ENCODE results near the gene PRDM7. TPM values are rescaled to one million over a fixed set of nuclear protein-coding genes. Genes with fewer than 3 reads are reported as not detected.
"Not testable (repeated sequence)": the region's sequence is repeated elsewhere in the genome, so short reads cannot be mapped to it uniquely, and the experiment has no call there.

PRDM7 gene
- total RNA-seq, 1 donor from 2014 or later, result not detected

DNA sequence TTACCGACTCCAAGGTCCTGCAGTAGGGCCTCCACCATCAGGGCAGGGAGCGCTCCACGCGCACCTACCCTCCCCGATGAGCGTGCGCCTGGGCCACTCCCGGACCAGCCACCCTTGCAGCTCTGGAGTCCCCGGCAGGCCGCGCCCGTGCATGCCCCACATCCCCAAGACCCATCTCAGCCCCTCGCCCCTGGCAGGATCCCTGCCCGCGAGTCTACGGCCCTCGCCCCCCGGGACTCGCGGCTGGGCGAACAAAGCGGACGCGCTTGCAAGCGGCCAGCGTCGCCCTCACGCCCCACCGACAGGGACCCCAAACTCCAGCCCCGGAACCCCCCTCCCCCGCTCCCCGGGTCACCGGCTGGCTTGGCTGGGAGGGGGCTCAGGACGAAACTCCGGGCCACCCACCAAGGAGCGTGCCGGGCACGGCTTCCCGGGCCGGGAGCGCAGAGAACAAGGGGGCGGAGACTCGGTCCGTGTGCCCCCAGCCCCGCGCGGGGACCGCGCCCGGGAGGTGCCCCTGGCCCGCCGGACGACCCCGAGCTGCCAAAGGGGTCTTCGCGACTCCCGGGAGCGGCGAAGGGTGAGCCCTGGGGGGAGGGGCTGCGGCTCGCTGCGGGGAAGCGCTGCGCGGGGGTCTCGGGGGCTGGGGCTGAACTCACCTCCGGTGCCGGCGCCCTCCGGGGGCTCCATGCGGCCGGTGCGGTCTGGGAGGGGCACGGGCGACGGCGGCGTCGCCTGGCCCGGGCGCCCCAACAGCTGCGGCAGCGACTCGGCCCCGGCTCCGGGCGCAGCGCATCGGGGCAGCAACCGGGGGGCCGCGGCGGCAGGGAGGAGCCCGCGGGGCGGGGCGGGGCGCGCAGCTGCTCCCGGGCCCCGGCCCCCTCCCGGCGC, 58.2 kb downstream of the PRDM7 start, which contains the start of gene DBNDD1:
DBNDD1 (minus strand) TSS at position 805 of the 891 bp plus-strand sequence; CDS start at position 690, 115 bp downstream.
- FAIRE-seq, result no peak
- no peak for DNase-seq (ENCODE audit: low spot score in 2 of 2)

- no peak for FAIRE-seq
- DNase-seq (ENCODE audit: low spot score in 2 of 2), result no peak
These were observed 58.9 kb downstream of the PRDM7 start for GRCh38 chr16:90018297-90018651.

- DNase-seq (ENCODE audit: low spot score in 2 of 2), result no peak
- FAIRE-seq, result no peak
These were observed 60.7 kb downstream of the PRDM7 start for GRCh38 chr16:90016339-90016950.

DNA sequence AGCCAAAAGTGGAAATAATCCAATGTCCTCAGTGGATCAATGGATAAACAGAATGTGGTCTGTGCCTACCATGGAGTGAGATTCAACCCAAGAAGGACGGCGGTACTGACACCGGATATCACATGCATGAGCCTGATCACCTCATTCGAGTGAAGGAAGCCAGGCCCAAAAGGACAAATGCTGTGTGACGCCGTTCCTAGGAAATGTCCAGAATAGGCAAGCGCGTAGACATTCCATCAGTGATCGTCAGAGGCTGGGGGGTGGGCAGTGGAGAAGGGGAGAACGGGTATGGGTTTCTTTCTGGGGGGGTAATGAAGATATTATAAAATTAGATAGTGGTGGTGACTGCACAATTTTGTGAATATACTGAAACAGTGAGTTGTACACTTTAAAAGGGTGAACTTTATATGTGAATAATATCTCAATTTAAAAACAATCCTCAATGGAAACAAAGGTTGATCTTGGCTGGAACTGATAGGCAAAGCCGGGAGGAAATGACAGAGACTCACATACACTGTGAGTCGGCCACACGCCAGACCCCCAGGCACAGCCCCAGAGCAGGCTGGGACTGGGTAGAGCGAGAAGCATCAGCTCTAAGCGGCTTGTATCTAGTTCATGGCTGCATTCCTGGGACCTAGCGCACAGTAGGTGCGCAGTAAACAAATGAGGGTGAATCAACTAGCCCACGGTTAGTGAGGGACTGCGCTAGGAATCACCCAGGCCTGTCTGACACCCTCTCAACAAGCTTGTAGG, 61.4 kb downstream of the PRDM7 start:
- no peak for DNase-seq (ENCODE audit: low spot score in 2 of 2)

DNA sequence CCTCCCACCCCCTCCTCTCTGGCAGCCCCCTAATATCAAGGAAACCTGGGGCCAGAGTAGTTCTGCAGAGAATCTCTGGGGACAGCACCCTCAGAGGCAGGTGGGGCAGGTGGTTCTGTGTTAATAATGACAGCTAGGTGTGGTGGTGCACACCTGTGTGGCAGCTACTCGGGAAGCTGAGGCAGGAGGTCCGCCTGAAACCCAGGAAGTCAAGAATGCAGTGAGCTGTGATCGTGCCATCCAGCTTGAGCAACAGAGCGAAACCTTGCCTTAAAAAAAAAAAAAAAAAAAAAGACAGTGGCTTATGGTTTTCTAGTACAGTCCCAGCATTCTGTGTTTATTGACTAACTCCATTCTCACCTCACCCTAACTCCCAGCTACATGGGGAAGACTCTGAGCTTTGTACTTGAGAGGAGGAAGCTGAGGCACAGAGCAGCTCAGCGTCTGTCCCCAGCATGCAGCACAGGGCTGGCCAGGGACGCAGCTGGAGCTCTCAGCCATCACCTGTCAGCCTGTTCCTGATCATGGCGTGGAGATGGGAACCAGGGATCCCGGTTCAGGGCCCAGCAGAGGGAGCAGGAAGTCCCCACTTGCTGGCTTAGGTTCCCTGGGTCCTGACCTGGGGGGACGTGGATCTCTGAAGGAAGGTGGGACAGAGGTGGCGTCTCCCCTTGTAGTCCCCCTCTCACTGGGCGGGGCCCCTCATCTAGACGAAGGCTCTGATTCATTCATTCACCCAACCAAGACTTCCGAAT, 64.0 kb downstream of the PRDM7 start:
- no peak for DNase-seq (ENCODE audit: low spot score in 2 of 2)

More for the DNA sequence above, 61.4 kb downstream of the PRDM7 start:
- no peak for FAIRE-seq

DNA sequence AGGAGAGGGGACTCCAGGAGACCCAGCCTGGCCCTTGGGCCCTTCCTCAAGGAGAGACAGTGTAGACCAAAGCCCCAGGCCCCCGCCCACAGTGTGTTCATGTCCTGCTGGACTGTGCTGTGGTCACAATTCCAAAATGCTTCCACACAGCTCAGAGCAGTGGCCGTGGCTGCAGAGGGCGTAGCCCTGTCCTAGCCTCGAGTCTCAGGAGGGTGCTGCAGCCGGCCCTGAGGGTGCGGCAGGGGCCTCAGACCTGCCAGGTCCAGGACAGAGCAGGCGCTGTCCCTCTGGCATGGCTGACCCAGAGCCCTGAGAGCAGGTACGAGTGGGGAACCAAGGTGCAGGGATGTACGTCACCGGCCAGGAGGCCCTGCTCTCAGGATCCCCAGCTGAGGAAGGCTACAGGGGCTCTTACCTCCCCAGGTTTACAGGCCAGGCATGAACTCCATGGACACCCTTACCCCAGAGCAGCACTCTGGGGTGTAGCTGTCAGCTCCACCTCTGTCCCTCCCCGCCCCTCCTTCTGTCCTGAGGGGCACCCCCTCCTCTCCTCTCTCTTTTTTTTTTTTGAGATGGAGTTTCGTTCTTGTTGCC, 65.1 kb downstream of the PRDM7 start:
- no peak for FAIRE-seq

More for the DNA sequence above, 64.0 kb downstream of the PRDM7 start:
- no peak for FAIRE-seq

GRCh38 chr16:90011508-90011819, 65.7 kb downstream of the PRDM7 start:
- DNase-seq (ENCODE audit: low spot score in 2 of 2) (no peak), FAIRE-seq (no peak)

More for the DNA sequence above, 65.1 kb downstream of the PRDM7 start:
- DNase-seq (ENCODE audit: low spot score in 2 of 2), result no peak

DNA sequence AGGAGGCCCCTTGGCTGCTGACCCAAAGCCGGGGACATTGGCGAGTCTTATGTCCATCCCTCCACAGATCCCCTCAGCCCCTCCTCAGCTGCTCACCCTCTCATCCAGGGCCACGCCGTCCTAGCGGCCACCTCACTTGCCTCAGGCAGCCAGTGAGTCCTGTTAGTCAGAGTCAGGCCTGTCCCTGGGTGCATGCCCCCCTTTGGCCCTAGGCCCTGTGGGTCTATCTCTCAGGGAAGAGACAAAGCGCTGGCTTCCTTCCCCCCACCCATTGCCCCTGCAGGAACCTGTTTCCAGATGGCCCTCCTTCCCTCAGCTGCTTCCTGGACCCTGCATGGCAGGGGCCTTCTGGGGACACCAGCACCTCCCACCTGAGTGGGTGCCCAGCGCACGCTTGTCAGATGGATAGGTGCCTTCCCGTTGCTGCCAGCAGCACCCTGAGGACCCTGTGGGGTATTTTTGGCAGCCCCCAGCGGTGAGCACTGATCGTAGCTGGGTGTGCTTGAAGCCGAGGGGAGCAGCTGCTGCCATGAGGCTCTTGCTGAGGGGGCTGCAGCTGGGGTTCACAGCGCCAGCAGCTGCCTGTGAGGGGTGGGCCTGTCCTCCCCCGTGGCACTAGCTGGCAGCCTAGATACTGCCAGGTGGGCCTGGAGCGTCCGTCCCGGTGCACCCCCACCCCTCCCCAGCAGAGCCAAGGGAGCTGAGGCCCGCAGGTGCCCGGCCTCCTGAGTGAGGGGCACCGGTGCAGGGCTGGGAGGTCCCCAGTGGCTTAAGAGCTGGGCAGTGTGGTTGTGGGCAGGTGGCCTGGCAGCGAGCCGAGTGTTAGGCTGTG, 66.2 kb downstream of the PRDM7 start:
- FAIRE-seq (no peak), DNase-seq (ENCODE audit: low spot score in 2 of 2) (no peak)

- no peak for FAIRE-seq
These were observed 67.8 kb downstream of the PRDM7 start for GRCh38 chr16:90009172-90009899.

DNA sequence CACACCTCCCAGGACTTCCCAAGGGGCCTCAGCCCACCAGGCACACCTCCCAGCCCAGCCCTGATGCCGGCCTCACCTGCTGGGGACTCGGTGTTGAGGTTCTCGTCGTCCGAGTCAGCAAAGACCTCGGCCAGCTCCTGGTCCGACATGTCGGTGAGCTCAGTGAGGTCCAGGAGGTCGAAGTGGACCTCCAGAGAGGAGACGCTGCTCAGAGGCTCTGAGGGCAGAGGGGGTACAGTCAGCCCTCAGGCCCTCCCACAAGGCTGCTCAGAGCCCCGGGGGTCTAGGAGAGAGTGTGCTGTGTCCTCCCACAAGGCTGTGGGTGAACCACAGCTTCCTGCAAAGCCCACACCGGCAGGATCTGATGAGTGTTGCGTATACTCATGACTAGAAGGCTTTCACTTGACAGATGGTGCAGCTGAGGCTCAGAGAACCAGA, 68.4 kb downstream of the PRDM7 start:
- no peak for FAIRE-seq

More at GRCh38 chr16:90009172-90009899, 67.8 kb downstream of the PRDM7 start:
- no peak for DNase-seq (ENCODE audit: low spot score in 2 of 2)

DNA sequence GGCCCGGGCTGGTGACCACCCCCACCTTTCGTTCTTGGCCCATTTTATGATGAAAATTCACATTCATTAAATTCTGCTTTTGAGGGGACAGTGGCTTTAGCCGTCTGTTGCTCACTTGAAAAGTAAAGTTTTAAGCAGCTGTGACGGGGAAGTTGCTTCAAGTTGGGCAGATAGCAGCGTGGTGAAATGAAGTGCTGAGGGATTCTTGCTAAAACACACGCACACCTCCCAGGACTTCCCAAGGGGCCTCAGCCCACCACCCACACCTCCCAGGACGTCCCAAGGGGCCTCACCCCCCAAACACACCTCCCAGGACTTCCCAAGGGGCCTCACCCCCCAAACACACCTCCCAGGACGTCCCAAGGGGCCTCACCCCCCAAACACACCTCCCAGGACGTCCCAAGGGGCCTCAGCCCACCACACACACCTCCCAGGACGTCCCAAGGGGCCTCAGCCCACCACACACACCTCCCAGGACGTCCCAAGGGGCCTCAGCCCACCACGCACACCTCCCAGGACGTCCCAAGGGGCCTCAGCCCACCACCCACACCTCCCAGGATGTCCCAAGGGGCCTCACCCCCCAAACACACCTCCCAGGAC, 69.4 kb downstream of the PRDM7 start:
- DNase-seq (ENCODE audit: low spot score in 2 of 2), result not testable (repeated sequence)

More for the DNA sequence above, 68.4 kb downstream of the PRDM7 start:
- no peak for DNase-seq (ENCODE audit: low spot score in 2 of 2)

GRCh38 chr16:90007015-90007414, 70.1 kb downstream of the PRDM7 start:
- no peak for DNase-seq (ENCODE audit: low spot score in 2 of 2)
- no peak for FAIRE-seq

More for the DNA sequence above, 69.4 kb downstream of the PRDM7 start:
- FAIRE-seq, result not testable (repeated sequence)

Other genes starting within 250 kb of the PRDM7 start
- gene SPIRE2, start 248.9 kb downstream of the PRDM7 start, total RNA-seq, result 14.7 TPM
- gene TCF25, start 203.7 kb downstream of the PRDM7 start, total RNA-seq, result 177 TPM
- 3.3 TPM for gene MC1R, start 158.5 kb downstream of the PRDM7 start, total RNA-seq
- gene TUBB3, start 154.0 kb downstream of the PRDM7 start, total RNA-seq, result 3,334 TPM
- gene DEF8, start 128.6 kb downstream of the PRDM7 start, total RNA-seq, result 51.8 TPM
- 10.6 TPM for gene DBNDD1, start 57.9 kb downstream of the PRDM7 start, total RNA-seq